Body of pancreas (tissue), 4 donors: ENCODE results near the gene PDAP1.

Experiments
- POLR2A ChIP-seq, 3 donors: fragments of 450-650 bp; IDR thresholded peaks; one replicate each; pipeline ENCODE4 v1.6.1; 2016; ENCODE audit warnings: antibody characterized with exemption in 3 of 3, mild to moderate bottlenecking in 2 of 3
- TF ChIP-seq, protein P1 (sequence below), 7 experiments: fragments of 450-650 bp in 4 of 7; fragments of 200-600 bp in 3 of 7; sonication (generic) in 3 of 7; IDR thresholded peaks; one replicate each; pipeline ENCODE4 v1.5.1; 2016 to 2019; ENCODE audit warnings: antibody characterized with exemption in 7 of 7

DNA sequence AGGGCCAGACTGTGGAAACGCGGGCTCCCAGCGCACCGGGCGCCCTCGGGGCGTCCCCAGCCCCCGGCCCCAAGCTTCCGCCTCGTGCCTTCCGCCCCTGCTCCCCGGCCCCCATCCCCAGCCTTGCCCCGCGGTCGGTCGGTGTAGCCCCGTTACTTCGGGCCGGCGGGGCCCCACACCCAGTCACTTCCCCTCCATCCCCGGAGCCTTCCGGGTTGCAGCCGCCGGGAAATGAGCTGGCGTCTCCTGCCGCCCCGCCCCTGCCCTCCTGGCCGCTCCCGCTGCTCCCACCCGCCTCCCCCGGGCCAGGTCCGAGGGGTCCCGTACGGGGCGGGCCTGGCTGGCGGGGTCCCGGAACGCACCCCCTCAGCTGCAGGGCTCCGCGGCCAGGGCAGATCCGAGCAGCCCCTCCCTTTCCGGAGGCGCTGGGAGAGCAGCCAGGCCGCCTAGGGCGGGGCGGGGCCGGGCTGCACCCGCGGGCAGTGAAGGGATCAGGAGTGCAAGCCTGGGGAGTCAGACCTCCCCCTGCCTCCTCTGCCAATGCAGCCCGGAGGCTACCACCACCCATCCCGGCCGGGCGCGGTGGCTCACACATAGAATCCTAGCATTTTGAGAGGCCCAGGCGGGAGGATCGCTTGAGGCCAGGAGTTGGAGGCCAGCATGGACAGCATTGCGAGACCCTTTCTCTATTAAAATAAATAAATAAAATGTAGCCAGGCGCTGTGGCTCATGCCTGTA is 33.2 kb downstream of the PDAP1 start:
- TF ChIP-seq, protein P1, sequence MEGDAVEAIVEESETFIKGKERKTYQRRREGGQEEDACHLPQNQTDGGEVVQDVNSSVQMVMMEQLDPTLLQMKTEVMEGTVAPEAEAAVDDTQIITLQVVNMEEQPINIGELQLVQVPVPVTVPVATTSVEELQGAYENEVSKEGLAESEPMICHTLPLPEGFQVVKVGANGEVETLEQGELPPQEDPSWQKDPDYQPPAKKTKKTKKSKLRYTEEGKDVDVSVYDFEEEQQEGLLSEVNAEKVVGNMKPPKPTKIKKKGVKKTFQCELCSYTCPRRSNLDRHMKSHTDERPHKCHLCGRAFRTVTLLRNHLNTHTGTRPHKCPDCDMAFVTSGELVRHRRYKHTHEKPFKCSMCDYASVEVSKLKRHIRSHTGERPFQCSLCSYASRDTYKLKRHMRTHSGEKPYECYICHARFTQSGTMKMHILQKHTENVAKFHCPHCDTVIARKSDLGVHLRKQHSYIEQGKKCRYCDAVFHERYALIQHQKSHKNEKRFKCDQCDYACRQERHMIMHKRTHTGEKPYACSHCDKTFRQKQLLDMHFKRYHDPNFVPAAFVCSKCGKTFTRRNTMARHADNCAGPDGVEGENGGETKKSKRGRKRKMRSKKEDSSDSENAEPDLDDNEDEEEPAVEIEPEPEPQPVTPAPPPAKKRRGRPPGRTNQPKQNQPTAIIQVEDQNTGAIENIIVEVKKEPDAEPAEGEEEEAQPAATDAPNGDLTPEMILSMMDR (IDR thresholded peaks at IDR 0.05) = no peak
- peak in 1 of 3 donors; percentile 8 for TF ChIP-seq POLR2A (IDR thresholded peaks at IDR 0.05)
